HEK293 (cell line): ENCODE results near the gene NME3.

Experiments
- CTCF ChIA-PET: fragments of 350-600 bp; formaldehyde crosslinking; extraction: SDS; loops from one replicate; lab custom pipeline; 2021; ENCODE audit warnings: antibody characterized with exemption; lab: Yijun Ruan, JAX
- POLR2A ChIA-PET: fragments of 300-600 bp; formaldehyde crosslinking; extraction: SDS; loops from one replicate; lab custom pipeline; 2020; ENCODE audit warnings: antibody characterized with exemption, inconsistent platforms; lab: Yijun Ruan, JAX
- H3K27ac ChIP-seq: fragments of 200-500 bp; sonication (Bioruptor generic); 2 replicates; pipeline ENCODE4 v1.5.1; 2014; ENCODE audit warnings: low read depth, low read length, control low read depth, inconsistent platforms; ENCODE audit errors: extremely low read depth
- H3K36me3 ChIP-seq, 2 experiments: fragments of 200-500 bp in 1 of 2; sonication (Bioruptor generic) in 1 of 2; 1 replicate in 1 of 2; 2 replicates in 1 of 2; pipeline ENCODE4 v1.5.1; 2014 to 2017; ENCODE audit warnings: inconsistent platforms in 2 of 2, low read length in 2 of 2; ENCODE audit not compliant: control insufficient read depth in 2 of 2, insufficient read depth in 1 of 2
- H3K4me1 ChIP-seq: fragments of 200-500 bp; sonication (Bioruptor generic); 2 replicates; pipeline ENCODE4 v1.5.1; 2014; ENCODE audit warnings: mild to moderate bottlenecking, low read length, inconsistent platforms; ENCODE audit not compliant: control insufficient read depth, insufficient read depth
- H3K4me3 ChIP-seq: 2 replicates; pipeline ENCODE4 v1.5.1; 2011; ENCODE audit warnings: low read depth, mild to moderate bottlenecking, control low read depth, low read length, moderate library complexity
- H3K9me3 ChIP-seq: fragments of 200-500 bp; sonication (Bioruptor generic); 2 replicates; pipeline ENCODE4 v1.5.1; 2014; ENCODE audit warnings: low read depth, low read length, inconsistent platforms; ENCODE audit not compliant: control insufficient read depth, insufficient read depth
- BCL11A ChIP-seq: fragments of 450-650 bp; formaldehyde crosslinking; IDR thresholded peaks from 2 replicates; pipeline ENCODE4 v1.5.1; 2016; ENCODE audit warnings: low read depth, missing biosample characterization, missing genetic modification characterization
- GFI1B ChIP-seq: fragments of 450-650 bp; formaldehyde crosslinking; IDR thresholded peaks from 2 replicates; pipeline ENCODE4 v1.5.1; 2016; ENCODE audit warnings: missing biosample characterization, missing genetic modification characterization
- OVOL3 ChIP-seq: fragments of 450-650 bp; formaldehyde crosslinking; IDR thresholded peaks from 2 replicates; pipeline ENCODE4 v1.5.1; 2016; ENCODE audit warnings: missing biosample characterization, missing genetic modification characterization
- RBAK ChIP-seq: fragments of 450-650 bp; formaldehyde crosslinking; IDR thresholded peaks from 2 replicates; pipeline ENCODE4 v1.5.1; 2016; ENCODE audit warnings: missing biosample characterization, missing genetic modification characterization
- ZBTB48 ChIP-seq: fragments of 450-650 bp; formaldehyde crosslinking; IDR thresholded peaks from 2 replicates; pipeline ENCODE4 v1.5.1; 2016; ENCODE audit warnings: missing biosample characterization, missing genetic modification characterization
- ZBTB7A ChIP-seq: fragments of 450-650 bp; formaldehyde crosslinking; IDR thresholded peaks from 2 replicates; pipeline ENCODE4 v1.5.1; 2016; ENCODE audit warnings: low read depth, missing biosample characterization, missing genetic modification characterization
- ZFHX2 ChIP-seq: fragments of 450-650 bp; formaldehyde crosslinking; conservative IDR thresholded peaks from 2 replicates; pipeline ENCODE4 v1.5.1; 2016; ENCODE audit warnings: missing biosample characterization, missing genetic modification characterization
- ZNF10 ChIP-seq: fragments of 450-650 bp; formaldehyde crosslinking; IDR thresholded peaks from 2 replicates; pipeline ENCODE4 v1.5.1; 2017; ENCODE audit warnings: missing biosample characterization, missing genetic modification characterization
- ZNF169 ChIP-seq: fragments of 450-650 bp; formaldehyde crosslinking; IDR thresholded peaks from 2 replicates; pipeline ENCODE4 v1.5.1; 2016; ENCODE audit warnings: missing biosample characterization, missing genetic modification characterization
- ZNF202 ChIP-seq: fragments of 450-650 bp; formaldehyde crosslinking; IDR thresholded peaks from 2 replicates; pipeline ENCODE4 v1.5.1; 2016; ENCODE audit warnings: missing biosample characterization, missing genetic modification characterization, borderline replicate concordance
- ZNF274 ChIP-seq, 2 experiments: fragments of 200-500 bp in 1 of 2; fragments of 450-650 bp in 1 of 2; sonication (Bioruptor generic) in 1 of 2; formaldehyde crosslinking in 1 of 2; IDR thresholded peaks; 2 replicates each; pipeline versions ENCODE4 v1.5.1 to v1.6.1; 2014 to 2016; ENCODE audit warnings: borderline replicate concordance in 1 of 2, inconsistent platforms in 1 of 2, low read length in 1 of 2, missing biosample characterization in 1 of 2, missing genetic modification characterization in 1 of 2
- ZNF707 ChIP-seq: fragments of 450-650 bp; formaldehyde crosslinking; IDR thresholded peaks from 2 replicates; pipeline ENCODE4 v1.5.1; 2016; ENCODE audit warnings: missing biosample characterization, missing genetic modification characterization
- ZNF76 ChIP-seq: fragments of 450-650 bp; formaldehyde crosslinking; IDR thresholded peaks from 2 replicates; pipeline ENCODE4; 2016; ENCODE audit warnings: low read depth, missing biosample characterization, missing genetic modification characterization, borderline replicate concordance
- TF ChIP-seq, protein P1 (sequence below): fragments of 450-650 bp; IDR thresholded peaks from 2 replicates; pipeline ENCODE4 v1.5.1; 2018; ENCODE audit warnings: missing biosample characterization, missing genetic modification characterization
- TF ChIP-seq, protein P2 (sequence below): fragments of 450-650 bp; formaldehyde crosslinking; IDR thresholded peaks from 2 replicates; pipeline ENCODE4 v1.5.1; 2016; ENCODE audit warnings: missing biosample characterization, missing genetic modification characterization
- TF ChIP-seq, protein P3 (sequence below): fragments of 450-650 bp; formaldehyde crosslinking; IDR thresholded peaks from 2 replicates; pipeline ENCODE4 v1.5.1; 2016; ENCODE audit warnings: missing biosample characterization, missing genetic modification characterization

Gene NME3

DNA sequence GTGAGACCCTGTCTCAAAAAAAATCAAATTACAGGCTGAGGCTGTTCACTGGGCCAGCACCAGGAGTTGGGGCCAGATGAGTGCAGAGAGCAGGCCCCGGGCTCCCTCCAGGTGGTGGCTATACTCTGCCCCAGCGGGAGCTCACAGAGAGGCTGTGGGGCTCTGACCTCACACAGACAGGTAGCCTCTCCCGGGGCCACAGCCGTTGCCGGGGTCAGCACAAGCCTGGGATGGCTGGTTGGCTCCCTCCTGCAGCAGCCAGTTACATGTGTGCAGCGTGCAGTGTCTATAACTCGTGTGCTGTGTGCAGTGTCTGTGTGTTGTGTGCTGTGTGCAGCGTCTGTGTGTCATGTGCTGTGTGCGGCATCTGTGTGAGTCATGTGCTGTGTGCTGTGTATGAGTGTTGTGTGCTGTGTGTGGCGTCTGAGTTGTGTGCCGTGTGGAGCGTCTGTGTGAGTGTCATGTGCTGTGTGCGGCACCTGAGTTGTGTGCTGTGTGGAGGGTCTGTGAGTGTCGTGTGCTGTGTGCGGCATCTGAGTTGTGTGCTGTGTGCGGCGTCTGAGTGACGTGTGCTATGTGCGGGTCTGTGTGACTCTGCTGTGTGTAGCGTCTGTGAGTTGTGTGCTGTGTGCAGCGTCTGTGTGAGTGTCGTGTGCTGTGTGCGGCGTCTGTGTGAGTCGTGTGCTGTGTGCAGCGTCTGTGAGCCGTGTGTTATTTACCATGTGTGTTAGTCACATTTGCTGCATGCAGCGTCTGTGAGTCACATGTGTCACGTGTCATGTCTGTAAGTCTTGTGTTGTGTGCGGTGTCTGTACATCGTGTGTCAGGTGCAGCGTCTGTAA, 44.5 kb downstream of the NME3 start:
- peaks cover 6 to 59% of the 10 kb centered on the region in 2 experiments; a peak in 2 of 3 replicates for H3K36me3 ChIP-seq
- no peak overlapping the region for H3K27ac ChIP-seq
- H3K4me3 ChIP-seq, result no peak overlapping the region
- ChIA-PET POLR2A (no interaction called here), CTCF (interaction anchor here (1.0 kb wide), 1 partner anchor 22 kb away, joined by 3 read pairs; no protein-coding TSS in a partner anchor)
- TF ChIP-seq ZNF10 (no peak), ZNF707 (tag by site-specific recombination) (no peak), GFI1B (no peak)
- no peaks in the 10 kb centered on the region for H3K9me3 ChIP-seq
- H3K4me1 ChIP-seq, result no peaks in the 10 kb centered on the region

DNA sequence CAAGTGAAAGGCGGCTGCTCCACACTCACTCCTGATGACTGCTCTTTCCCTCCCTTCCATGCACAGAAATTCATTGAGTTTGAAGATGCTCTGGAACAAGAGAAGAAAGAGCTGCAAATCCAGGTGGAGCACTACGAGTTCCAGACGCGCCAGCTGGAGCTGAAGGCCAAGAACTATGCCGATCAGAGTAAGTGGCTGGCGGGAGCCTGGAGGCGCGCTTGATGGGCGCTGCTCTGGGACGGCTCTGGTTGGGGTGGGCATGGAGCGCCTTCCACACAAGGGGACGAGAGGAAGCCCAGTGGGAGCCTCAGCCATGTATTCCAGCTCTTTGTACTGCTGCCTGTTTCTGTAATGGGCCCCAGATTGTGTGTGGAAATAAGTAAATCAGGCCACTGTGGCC, 46.9 kb downstream of the NME3 start:
- Histone ChIP-seq H3K27ac (no peak overlapping the region), H3K4me3 (no peak overlapping the region), H3K4me1 (peaks cover 3% of the 10 kb centered on the region), H3K36me3 (peaks cover 0 to 45% of the 10 kb centered on the region in 2 experiments; a peak in 2 of 3 replicates), H3K9me3 (no peaks in the 10 kb centered on the region)
- ChIA-PET CTCF (interaction anchor here (0.6 to 2.0 kb wide), 3 partner anchors 8 to 346 kb away, joined by 3 to 6 read pairs (median 5); no protein-coding TSS in a partner anchor), POLR2A (interaction anchor here (1.3 kb wide), 1 partner anchor 114 kb away, joined by 3 read pairs; no protein-coding TSS in a partner anchor)
- TF ChIP-seq ZNF274 (IDR thresholded peaks at IDR 0.05; ENCODE audit: low read length) (no peak), ZNF274 (tag by site-specific recombination; IDR thresholded peaks at IDR 0.05; ENCODE audit: borderline replicate concordance) (no peak), ZBTB48 (tag by site-specific recombination) (no peak), RBAK (no peak), ZNF202 (tag by site-specific recombination) (no peak), BCL11A (no peak), ZFHX2 (tag by site-specific recombination) (no peak), ZNF169 (no peak), ZNF76 (no peak), ZBTB7A (no peak), OVOL3 (tag by site-specific recombination) (no peak)
- TF ChIP-seq, protein P1, sequence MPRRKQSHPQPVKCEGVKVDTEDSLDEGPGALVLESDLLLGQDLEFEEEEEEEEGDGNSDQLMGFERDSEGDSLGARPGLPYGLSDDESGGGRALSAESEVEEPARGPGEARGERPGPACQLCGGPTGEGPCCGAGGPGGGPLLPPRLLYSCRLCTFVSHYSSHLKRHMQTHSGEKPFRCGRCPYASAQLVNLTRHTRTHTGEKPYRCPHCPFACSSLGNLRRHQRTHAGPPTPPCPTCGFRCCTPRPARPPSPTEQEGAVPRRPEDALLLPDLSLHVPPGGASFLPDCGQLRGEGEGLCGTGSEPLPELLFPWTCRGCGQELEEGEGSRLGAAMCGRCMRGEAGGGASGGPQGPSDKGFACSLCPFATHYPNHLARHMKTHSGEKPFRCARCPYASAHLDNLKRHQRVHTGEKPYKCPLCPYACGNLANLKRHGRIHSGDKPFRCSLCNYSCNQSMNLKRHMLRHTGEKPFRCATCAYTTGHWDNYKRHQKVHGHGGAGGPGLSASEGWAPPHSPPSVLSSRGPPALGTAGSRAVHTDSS (tag by site-specific recombination), result no peak
- TF ChIP-seq, protein P2, sequence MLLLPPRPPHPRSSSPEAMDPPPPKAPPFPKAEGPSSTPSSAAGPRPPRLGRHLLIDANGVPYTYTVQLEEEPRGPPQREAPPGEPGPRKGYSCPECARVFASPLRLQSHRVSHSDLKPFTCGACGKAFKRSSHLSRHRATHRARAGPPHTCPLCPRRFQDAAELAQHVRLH (tag by site-specific recombination), result no peak
- TF ChIP-seq, protein P3, sequence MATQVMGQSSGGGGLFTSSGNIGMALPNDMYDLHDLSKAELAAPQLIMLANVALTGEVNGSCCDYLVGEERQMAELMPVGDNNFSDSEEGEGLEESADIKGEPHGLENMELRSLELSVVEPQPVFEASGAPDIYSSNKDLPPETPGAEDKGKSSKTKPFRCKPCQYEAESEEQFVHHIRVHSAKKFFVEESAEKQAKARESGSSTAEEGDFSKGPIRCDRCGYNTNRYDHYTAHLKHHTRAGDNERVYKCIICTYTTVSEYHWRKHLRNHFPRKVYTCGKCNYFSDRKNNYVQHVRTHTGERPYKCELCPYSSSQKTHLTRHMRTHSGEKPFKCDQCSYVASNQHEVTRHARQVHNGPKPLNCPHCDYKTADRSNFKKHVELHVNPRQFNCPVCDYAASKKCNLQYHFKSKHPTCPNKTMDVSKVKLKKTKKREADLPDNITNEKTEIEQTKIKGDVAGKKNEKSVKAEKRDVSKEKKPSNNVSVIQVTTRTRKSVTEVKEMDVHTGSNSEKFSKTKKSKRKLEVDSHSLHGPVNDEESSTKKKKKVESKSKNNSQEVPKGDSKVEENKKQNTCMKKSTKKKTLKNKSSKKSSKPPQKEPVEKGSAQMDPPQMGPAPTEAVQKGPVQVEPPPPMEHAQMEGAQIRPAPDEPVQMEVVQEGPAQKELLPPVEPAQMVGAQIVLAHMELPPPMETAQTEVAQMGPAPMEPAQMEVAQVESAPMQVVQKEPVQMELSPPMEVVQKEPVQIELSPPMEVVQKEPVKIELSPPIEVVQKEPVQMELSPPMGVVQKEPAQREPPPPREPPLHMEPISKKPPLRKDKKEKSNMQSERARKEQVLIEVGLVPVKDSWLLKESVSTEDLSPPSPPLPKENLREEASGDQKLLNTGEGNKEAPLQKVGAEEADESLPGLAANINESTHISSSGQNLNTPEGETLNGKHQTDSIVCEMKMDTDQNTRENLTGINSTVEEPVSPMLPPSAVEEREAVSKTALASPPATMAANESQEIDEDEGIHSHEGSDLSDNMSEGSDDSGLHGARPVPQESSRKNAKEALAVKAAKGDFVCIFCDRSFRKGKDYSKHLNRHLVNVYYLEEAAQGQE (tag by site-specific recombination), result no peak
